Endothelial cell of umbilical vein (primary cell): ENCODE results near the gene AGMO. TPM values are rescaled to one million over a fixed set of nuclear protein-coding genes. Genes with fewer than 3 reads are reported as not detected.

Source experiments
- BruUV-seq: library from RNA; stranded (reverse); fragments of 400-500 nt; replicated peaks from 2 replicates; lab custom pipeline; 2021; lab: Mats Ljungman, UMichigan
- CTCF ChIA-PET: fragments of 300-600, 350-600 bp; sonication (Branson Sonifier 250); formaldehyde crosslinking; loops from one replicate; lab custom pipeline; 2021; ENCODE audit warnings: antibody characterized with exemption, inconsistent platforms; lab: Charles Lee
- POLR2A ChIA-PET: fragments of 300-600, 350-600 bp; sonication (Branson Sonifier 250); formaldehyde crosslinking; loops from one replicate; lab custom pipeline; 2021; ENCODE audit warnings: antibody characterized with exemption, inconsistent platforms; lab: Charles Lee
- DNase-seq: peaks from one replicate; pipeline ENCODE4 v3.0.0-alpha.2; 2011; ENCODE audit warnings: low read depth, low spot score
- FAIRE-seq: peaks from 2 replicates; lab custom pipeline; 2011; peaks lifted over from hg19 to GRCh38; lab: Jason Lieb, UNC
- H2AFZ ChIP-seq: 2 replicates; pipeline ENCODE4 v1.6.0; 2012; ENCODE audit warnings: low read depth, low read length, control low read depth, inconsistent platforms
- H3K27ac ChIP-seq: 2 replicates; pipeline ENCODE4 v1.5.1; 2011; ENCODE audit warnings: low read depth, mild to moderate bottlenecking, control low read depth, low read length, moderate library complexity; ENCODE audit not compliant: insufficient read depth
- H3K27me3 ChIP-seq, 2 experiments: 2 replicates each; pipeline versions ENCODE4 v1.6.0 to v1.6.1; 2011; ENCODE audit warnings: low read length in 2 of 2, mixed read lengths in 1 of 2; ENCODE audit not compliant: control insufficient read depth in 2 of 2, insufficient read depth in 2 of 2
- H3K36me3 ChIP-seq, 2 experiments: 2 replicates in 1 of 2; 3 replicates in 1 of 2; pipeline ENCODE4 v1.5.1; 2011; ENCODE audit warnings: low read length in 2 of 2, mild to moderate bottlenecking in 1 of 2, moderate library complexity in 1 of 2; ENCODE audit not compliant: control insufficient read depth in 2 of 2, insufficient read depth in 2 of 2; ENCODE audit errors: extremely low read depth in 1 of 2
- H3K4me1 ChIP-seq: 3 replicates; pipeline ENCODE4 v1.5.1; 2011; ENCODE audit warnings: mild to moderate bottlenecking, low read length; ENCODE audit not compliant: control insufficient read depth, insufficient read depth; ENCODE audit errors: extremely low read depth
- H3K4me2 ChIP-seq: 2 replicates; pipeline ENCODE4 v1.6.1; 2011; ENCODE audit warnings: low read length, control low read depth, mixed read lengths; ENCODE audit not compliant: insufficient read depth
- H3K4me3 ChIP-seq, 3 experiments: fragments of 200-600 bp in 1 of 3; sonication (generic), shearing (Covaris generic) in 1 of 3; replicated peaks in 1 of 3; 2 replicates each; pipeline ENCODE4 v1.5.1; 2011 to 2016; ENCODE audit warnings: control low read depth in 3 of 3, low read length in 3 of 3, mild to moderate bottlenecking in 2 of 3, inconsistent platforms in 1 of 3, low read depth in 1 of 3, moderate library complexity in 1 of 3; ENCODE audit not compliant: insufficient read depth in 1 of 3
- H3K79me2 ChIP-seq: 2 replicates; pipeline ENCODE4 v1.6.0; 2012; ENCODE audit warnings: low read length, inconsistent platforms; ENCODE audit not compliant: control insufficient read depth, insufficient read depth
- H3K9ac ChIP-seq: replicated peaks from 2 replicates; pipeline ENCODE3; 2011; ENCODE audit warnings: low read length, control low read depth; ENCODE audit not compliant: insufficient read depth; ENCODE audit errors: extremely low read depth
- H3K9me1 ChIP-seq: replicated peaks from 3 replicates; pipeline ENCODE4 v1.6.0; 2011; ENCODE audit warnings: mild to moderate bottlenecking, low read length; ENCODE audit not compliant: control insufficient read depth, insufficient read depth; ENCODE audit errors: extremely low read depth
- H3K9me3 ChIP-seq: replicated peaks from 2 replicates; pipeline ENCODE4 v1.5.1; 2012; ENCODE audit warnings: low read length, inconsistent platforms; ENCODE audit not compliant: control insufficient read depth, insufficient read depth
- H4K20me1 ChIP-seq: replicated peaks from 2 replicates; pipeline ENCODE3; 2011; ENCODE audit warnings: mild to moderate bottlenecking, low read length; ENCODE audit not compliant: control insufficient read depth, insufficient read depth; ENCODE audit errors: extremely low read depth
- EZH2 ChIP-seq: IDR thresholded peaks from 2 replicates; pipeline ENCODE4 v1.6.1; 2012; ENCODE audit warnings: borderline replicate concordance, low read depth, mild to moderate bottlenecking, moderate library complexity, low read length, inconsistent platforms; ENCODE audit not compliant: severe bottlenecking
- FOS ChIP-seq: IDR thresholded peaks from 2 replicates; pipeline ENCODE4 v1.6.1; 2011; ENCODE audit warnings: mild to moderate bottlenecking, low read length, moderate library complexity, borderline replicate concordance; ENCODE audit not compliant: insufficient read depth
- GATA2 ChIP-seq: IDR thresholded peaks from 2 replicates; pipeline ENCODE4 v1.7.0; 2011; ENCODE audit warnings: low read depth, mild to moderate bottlenecking, moderate library complexity, mixed read lengths, low read length; ENCODE audit not compliant: insufficient read length, insufficient read depth
- JUN ChIP-seq: IDR thresholded peaks from 2 replicates; pipeline ENCODE4 v1.6.1; 2011; ENCODE audit warnings: borderline replicate concordance, low read depth; ENCODE audit not compliant: insufficient read length, insufficient read depth
- MYC ChIP-seq: IDR thresholded peaks from one replicate; pipeline ENCODE4 v1.6.1; 2011; ENCODE audit warnings: mild to moderate bottlenecking, low read depth, low read length
- POLR2A ChIP-seq: IDR thresholded peaks from 2 replicates; pipeline ENCODE4 v1.6.1; 2012; ENCODE audit warnings: low read depth, mild to moderate bottlenecking, control low read depth, low read length
- POLR2AphosphoS5 ChIP-seq: IDR thresholded peaks from 2 replicates; pipeline ENCODE4 v1.6.1; 2012; ENCODE audit warnings: low read depth, mild to moderate bottlenecking, control low read depth, low read length, moderate library complexity; ENCODE audit not compliant: insufficient read depth
- dilution Hi-C: fragments of 300-500 bp; cut with MboI; formaldehyde crosslinking; loops from one replicate; pipeline ENCODE4 v1.15.0; 2019; ENCODE audit warnings: low sequenced_read_pairs; ENCODE audit not compliant: extremely low pct_ligation_motif_present
- intact Hi-C: fragments of 100-400 bp; cut with micrococcal nuclease; formaldehyde crosslinking; loops from one replicate; pipeline ENCODE4 v1.10.0; 2022
- polyA plus RNA-seq, 4 experiments: library from polyadenylated mRNA; depleted of rRNA in 3 of 4; stranded (reverse) in 3 of 4; unstranded in 1 of 4; fragments of >200 nt; gene quantifications; 2 replicates each; pipeline versions ENCODE4 v1.2.1 to v1.2.3, GENCODE V29; 2011 to 2012; ENCODE audit warnings: missing spikeins in 1 of 4
- total RNA-seq: library from RNA; stranded (reverse); gene quantifications from 2 replicates; pipeline ENCODE4 v1.2.3, GENCODE V29; 2021
- TF ChIP-seq, protein P1 (sequence below): IDR thresholded peaks from 2 replicates; pipeline ENCODE4 v1.6.1; 2011; ENCODE audit not compliant: insufficient read depth, insufficient read length
- TF ChIP-seq, protein P2 (sequence below), 2 donors: IDR thresholded peaks; 1 replicate in 1 of 2; 2 replicates in 1 of 2; pipeline ENCODE4 v1.5.1; 2011; ENCODE audit warnings: low read length in 2 of 2, mild to moderate bottlenecking in 2 of 2, moderate library complexity in 2 of 2, control low read depth in 1 of 2, inconsistent platforms in 1 of 2, low read depth in 1 of 2; ENCODE audit not compliant: insufficient read depth in 1 of 2; ENCODE audit errors: extremely low read depth in 1 of 2

Gene AGMO
- total and polyA plus RNA-seq, 2 donors (not counting 3 experiments of a cell fraction or from before 2014, with no cell fraction given): 0.23 to 0.40 TPM

DNA sequence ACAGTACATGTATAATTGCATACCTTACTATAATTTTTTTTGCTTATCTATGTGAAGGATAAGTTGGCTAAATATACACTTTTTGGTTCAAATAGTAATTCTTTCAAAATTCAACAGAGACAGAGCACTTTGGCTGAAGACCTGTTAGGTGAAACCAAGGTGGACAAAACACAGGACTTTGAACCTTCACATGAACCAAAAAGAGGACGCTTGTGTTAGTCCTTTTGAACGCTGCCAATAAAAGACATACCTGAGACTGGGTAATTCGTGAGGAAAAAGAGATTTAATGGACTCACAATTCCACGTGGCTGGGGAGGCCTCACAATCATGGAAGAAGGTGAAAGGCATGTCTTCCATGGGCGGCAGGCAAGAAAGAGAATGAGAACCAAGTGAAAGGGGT is 4.7 kb upstream of the AGMO start:
- CTCF ChIA-PET: no interaction called here

GRCh38 chr7:15560968-15561367 is 847 bp downstream of the AGMO start:
- FAIRE-seq (no peak), DNase-seq (no peak)
- H3K9ac ChIP-seq: no peak overlapping the region
- no peaks in the 10 kb centered on the region for H3K36me3 ChIP-seq
- no TSS peak for BruUV-seq
- peak overlapping the region; percentile 49 for H3K4me2 ChIP-seq
- ChIA-PET CTCF (interaction anchor here (1.7 kb wide), 1 partner anchor 160 kb away, joined by 8 read pairs; no protein-coding TSS in a partner anchor), POLR2A (no interaction called here)
- intact Hi-C loops: loop anchor here (5.0 kb wide), 1 partner anchor 161 kb away; no protein-coding TSS in a partner anchor
- H3K4me3 ChIP-seq: no peak overlapping the region
- H3K9me3 ChIP-seq: no peaks in the 10 kb centered on the region
- dilution Hi-C loops: loop anchor here (25.0 kb wide), 1 partner anchor 151 kb away; no protein-coding TSS in a partner anchor
- peaks cover 21% of the 10 kb centered on the region for H3K4me1 ChIP-seq
- TF ChIP-seq GATA2: no peak
- no peak for TF ChIP-seq EZH2
- TF ChIP-seq FOS: no peak
- TF ChIP-seq, protein P1, sequence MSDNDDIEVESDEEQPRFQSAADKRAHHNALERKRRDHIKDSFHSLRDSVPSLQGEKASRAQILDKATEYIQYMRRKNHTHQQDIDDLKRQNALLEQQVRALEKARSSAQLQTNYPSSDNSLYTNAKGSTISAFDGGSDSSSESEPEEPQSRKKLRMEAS: no peak
- TF ChIP-seq POLR2AphosphoS5: no peak
- TF ChIP-seq MYC: no peak
- TF ChIP-seq JUN: no peak
- TF ChIP-seq POLR2A: no peak
- TF ChIP-seq, protein P2, sequence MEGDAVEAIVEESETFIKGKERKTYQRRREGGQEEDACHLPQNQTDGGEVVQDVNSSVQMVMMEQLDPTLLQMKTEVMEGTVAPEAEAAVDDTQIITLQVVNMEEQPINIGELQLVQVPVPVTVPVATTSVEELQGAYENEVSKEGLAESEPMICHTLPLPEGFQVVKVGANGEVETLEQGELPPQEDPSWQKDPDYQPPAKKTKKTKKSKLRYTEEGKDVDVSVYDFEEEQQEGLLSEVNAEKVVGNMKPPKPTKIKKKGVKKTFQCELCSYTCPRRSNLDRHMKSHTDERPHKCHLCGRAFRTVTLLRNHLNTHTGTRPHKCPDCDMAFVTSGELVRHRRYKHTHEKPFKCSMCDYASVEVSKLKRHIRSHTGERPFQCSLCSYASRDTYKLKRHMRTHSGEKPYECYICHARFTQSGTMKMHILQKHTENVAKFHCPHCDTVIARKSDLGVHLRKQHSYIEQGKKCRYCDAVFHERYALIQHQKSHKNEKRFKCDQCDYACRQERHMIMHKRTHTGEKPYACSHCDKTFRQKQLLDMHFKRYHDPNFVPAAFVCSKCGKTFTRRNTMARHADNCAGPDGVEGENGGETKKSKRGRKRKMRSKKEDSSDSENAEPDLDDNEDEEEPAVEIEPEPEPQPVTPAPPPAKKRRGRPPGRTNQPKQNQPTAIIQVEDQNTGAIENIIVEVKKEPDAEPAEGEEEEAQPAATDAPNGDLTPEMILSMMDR (IDR thresholded peaks at IDR 0.05; ENCODE audit: extremely low read depth in 1 of 2, insufficient read depth in 1 of 2, low read depth in 1 of 2, low read length in 2 of 2): no peak
- H2AFZ ChIP-seq: peak overlapping the region; percentile 59
- H3K27me3 ChIP-seq: no peaks in the 10 kb centered on the region
- no peaks in the 10 kb centered on the region for H3K79me2 ChIP-seq
- H3K9me1 ChIP-seq: no peaks in the 10 kb centered on the region
- no peaks in the 10 kb centered on the region for H4K20me1 ChIP-seq
- no peak overlapping the region for H3K27ac ChIP-seq

More for the DNA sequence above, 4.7 kb upstream of the AGMO start:
- H3K4me2 ChIP-seq: no peak overlapping the region
- no peak for FAIRE-seq
- no TSS peak for BruUV-seq
- H2AFZ ChIP-seq: no peak overlapping the region
- no peak for DNase-seq
- intact Hi-C loops: no loop called here
- no peaks in the 10 kb centered on the region for H3K27me3 ChIP-seq
- POLR2A ChIA-PET: no interaction called here
- H3K9me1 ChIP-seq: no peaks in the 10 kb centered on the region
- no peak overlapping the region for H3K4me3 ChIP-seq
- TF ChIP-seq FOS (no peak), POLR2AphosphoS5 (no peak), POLR2A (no peak)
- no peaks in the 10 kb centered on the region for H3K36me3 ChIP-seq
- dilution Hi-C loops: loop anchor here (25.0 kb wide), 1 partner anchor 146 kb away; no protein-coding TSS in a partner anchor
- peaks cover 10% of the 10 kb centered on the region for H3K4me1 ChIP-seq
- H3K9ac ChIP-seq: no peak overlapping the region
- H3K9me3 ChIP-seq: no peaks in the 10 kb centered on the region
- no peaks in the 10 kb centered on the region for H4K20me1 ChIP-seq
- H3K27ac ChIP-seq: no peak overlapping the region
- no peaks in the 10 kb centered on the region for H3K79me2 ChIP-seq
